RPMI8226 (cell line): Measurements from ENCODE around the gene SLC12A7.

Experiments
- DNase-seq: peaks from one replicate; pipeline ENCODE4 v3.0.0-alpha.2; 2015

The SLC12A7 gene

DNA sequence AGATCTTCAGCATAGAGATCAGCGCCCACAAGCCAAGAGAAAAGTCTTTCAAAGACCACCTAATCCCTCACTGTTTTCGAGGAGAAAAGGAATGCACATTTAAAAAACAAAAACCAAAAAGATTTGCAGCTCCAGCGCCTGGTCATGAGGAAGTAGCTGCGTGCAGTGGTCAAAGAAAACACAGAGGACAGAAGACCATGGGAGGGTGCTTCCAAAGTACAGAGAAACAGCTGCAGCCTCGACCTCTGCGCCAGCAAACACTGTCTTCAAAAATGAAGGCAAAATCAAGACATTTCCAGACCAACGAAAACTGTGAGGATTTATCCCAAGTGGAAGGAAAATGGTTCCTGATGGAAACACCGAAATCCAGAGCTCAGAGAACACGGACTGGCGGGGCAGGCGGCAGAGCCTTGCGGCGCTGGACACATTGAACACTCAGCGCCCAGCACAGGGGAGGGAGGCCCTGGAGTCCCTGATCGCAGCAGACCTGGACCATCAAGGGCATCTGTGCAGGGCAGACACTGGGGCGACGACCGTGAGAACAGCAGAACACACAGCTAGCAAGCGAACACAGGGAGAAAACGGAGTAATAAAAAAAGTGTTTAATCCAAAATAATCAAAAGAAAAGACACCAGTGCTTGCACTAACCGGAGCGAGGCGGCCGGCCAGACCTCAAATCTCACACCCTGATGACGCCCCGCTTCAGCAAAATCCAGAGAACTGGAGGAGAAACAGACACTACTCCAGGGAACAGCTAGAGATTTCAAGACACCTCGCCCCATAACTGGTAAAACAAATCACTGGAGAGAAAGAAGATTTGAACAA is 12.6 kb upstream of the SLC12A7 start:
- DNase-seq, result no peak

- no peak for DNase-seq
Measured at GRCh38 chr5:1123418-1124147, 11.7 kb upstream of the SLC12A7 start.

GRCh38 chr5:1122511-1123294 is 10.8 kb upstream of the SLC12A7 start:
- no peak for DNase-seq

DNA sequence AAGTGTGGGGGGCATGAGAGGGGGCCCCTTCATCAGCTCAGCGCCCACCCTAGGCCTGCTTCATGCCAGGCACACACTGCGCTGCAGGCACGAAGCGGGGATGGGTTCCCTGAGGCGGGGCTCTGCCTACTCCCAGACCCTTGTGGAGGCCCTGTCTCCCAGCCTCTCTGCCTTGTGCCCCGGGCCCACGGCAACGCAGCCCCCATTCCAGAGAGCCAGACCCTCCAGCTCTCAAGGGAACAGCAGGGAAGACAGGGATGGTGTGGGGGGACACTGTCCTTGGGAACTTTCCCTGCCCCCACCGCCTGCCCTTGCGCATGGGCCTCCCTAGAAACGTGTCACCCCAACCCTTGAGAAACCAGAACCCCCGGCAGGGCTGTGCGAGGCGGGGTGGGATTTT is 10.0 kb upstream of the SLC12A7 start:
- no peak for DNase-seq

GRCh38 chr5:1121044-1121443 is 9.2 kb upstream of the SLC12A7 start:
- no peak for DNase-seq

- DNase-seq, result no peak
Measured at GRCh38 chr5:1120236-1120999, 8.6 kb upstream of the SLC12A7 start.

GRCh38 chr5:1119312-1119831 is 7.5 kb upstream of the SLC12A7 start:
- DNase-seq, result no peak

GRCh38 chr5:1118738-1119137 is 6.9 kb upstream of the SLC12A7 start:
- DNase-seq, result peak; percentile 93

DNA sequence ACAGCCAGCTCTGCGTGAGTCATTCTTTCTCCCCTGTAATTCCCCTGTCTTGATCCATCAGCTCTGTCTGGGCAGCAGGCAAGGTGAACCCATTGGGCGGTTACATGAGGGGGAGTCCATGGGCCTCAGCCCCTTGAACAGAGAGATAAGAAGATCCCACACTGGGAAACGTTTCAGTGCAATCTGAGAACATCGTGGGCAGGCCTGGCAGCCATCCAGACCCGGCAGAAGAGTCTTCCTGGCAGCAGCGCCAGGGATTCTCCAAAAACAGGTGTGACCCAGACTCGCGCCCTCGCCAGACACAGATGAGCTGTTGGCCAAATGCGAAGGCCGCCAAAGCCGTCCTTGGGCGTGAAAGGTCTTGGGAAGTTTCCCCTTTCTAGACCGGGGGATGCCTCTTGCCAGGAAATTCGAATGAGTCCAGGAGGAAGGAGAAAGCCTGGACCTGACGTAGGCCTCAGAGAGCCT is 6.4 kb upstream of the SLC12A7 start:
- DNase-seq, result peak; percentile 88

GRCh38 chr5:1116977-1117376 is 5.1 kb upstream of the SLC12A7 start:
- DNase-seq, result no peak

- no peak for DNase-seq
Measured at GRCh38 chr5:1116109-1116740, 4.4 kb upstream of the SLC12A7 start.

- no peak for DNase-seq
Measured at GRCh38 chr5:1115123-1115815, 3.4 kb upstream of the SLC12A7 start.

DNA sequence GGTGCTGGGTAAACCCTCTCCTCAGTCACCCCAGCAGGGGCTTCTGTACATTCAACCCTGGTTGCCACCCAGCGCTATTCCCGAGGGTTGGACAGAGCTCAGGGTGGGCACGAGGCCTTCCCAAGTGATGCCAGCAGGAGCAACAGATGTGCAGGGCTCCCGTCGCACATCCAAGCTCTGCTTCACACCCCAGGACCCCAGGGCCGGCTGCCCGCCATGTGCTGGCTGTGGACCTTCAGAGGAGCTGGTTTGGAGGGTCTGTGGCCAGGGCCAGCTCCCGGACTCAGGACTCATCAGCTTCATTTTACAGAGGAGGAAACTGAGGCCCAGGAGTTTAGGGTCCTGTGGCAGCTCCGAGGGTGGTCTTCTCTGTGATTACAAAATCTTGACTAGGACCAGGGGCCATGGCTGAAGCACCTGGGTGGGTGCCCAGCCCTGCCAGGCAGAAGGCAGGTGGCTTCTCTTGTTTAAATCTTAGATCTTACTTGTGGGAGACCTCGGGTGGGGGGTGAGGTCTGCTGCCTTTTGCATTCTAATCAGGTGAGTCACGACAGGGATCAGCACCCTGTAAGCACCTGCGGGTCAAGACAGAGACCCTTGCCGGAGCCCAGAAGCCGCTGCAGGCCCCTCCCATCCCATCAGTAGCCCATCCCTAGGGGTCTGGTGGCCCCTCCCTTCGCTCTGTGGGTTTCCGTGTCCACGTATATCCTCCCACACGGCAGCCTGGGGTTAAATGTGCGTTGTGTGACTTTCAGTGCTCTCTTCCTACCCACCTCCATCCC is 2.1 kb upstream of the SLC12A7 start:
- DNase-seq, result no peak

GRCh38 chr5:1113332-1113690 is 1.4 kb upstream of the SLC12A7 start:
- DNase-seq, result peak; percentile 33

DNA sequence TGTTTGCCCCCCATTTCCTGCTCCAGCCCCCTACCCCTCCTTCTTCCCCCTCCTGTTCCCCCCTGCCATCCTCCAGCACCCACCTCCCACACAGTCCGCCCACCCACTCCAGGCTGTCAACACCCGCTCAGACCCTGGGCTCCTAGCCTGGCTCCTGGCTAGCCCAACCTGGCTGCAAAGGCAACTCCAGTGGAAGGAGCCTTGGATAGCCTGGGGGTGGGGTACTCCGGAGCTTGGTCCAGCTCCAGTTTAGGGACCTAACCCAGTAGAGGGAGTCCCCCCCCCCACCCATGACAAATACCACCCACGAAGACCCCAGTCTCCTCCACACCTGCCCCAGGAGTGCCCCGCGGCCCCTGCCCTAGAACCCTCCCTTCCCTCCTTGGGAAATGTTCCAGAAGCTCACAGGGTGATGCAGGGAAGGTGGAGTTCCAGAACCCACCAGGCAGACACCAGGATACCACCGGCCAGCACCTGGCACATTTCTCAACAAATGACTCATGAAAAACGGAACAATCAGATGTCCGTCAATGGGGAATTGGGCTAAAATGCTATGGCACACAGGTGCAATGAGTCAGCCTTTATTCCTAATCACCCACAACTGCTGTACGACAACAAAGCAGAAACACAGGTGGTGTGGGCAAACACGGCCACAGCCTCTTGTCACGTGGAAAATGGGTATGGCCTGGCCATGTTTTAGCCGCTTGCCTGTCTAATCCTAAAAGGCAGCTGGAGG is 901 bp upstream of the SLC12A7 start:
- peak; percentile 96 for DNase-seq

DNA sequence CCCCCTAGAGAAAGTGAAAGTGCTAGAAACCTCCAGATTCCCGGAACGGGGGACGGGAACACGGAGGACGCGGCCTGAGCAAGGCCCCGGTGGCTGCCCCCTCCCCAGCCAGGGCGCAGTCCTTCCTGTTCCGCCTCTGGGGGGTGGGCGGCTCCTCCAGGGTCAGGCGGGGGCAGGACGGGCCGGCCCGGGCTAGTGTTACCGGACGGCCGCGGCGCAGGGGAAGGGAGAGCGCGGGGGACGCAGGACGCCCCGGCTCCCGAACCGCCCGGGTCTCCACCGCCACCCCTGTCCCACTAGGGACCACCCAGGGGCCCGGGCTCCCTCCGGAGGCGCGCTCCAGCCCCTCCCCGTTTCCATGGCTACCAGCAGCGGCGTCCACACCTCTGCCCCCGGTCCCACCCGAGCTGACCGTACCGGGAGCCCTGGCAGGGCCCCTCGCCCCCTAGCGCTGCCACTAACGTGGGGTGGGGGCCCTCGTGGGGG is 579 bp downstream of the SLC12A7 start:
- DNase-seq, result peak; percentile 58

- peak; percentile 47 for DNase-seq
Measured at GRCh38 chr5:1110307-1111240, 1.3 kb downstream of the SLC12A7 start.

DNA sequence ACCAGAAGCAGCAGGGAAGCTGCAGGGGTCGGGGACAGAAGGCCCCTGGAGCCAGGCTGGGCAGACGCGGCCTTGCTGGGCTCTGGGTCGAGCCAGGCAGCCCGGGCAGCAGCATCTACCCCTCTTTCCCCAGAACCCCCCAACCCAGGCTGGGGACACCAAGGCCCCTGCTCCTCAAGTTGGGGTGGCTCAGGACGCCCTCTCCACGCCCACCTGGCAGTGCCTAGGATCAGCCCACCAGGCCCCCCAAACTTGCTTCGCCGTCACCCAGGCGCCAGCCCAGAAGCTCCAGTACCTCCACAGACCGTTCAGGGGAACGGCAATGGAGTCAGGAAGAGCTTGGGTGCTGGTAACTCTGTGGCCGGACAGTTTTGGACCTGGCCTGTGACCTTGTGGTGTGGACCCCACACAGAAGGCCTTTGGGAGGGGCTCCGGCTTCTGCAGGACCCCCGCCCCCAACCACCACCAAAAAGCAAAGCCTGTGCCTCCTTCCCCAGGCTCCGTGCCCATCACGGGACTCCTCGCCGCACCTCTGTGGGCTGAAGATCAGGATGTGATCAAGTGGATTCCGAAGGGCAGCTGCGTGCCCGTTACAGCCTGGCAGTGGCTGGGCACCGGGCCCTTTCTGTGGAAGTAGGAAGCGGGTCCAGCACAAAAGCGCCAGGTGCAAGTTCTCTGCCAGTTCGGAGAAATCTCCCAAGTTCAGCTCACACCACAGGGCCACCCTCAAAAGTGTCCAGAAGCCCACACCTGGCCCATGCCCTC is 2.1 kb downstream of the SLC12A7 start:
- no peak for DNase-seq
